ENCODE data around the gene SLC22A23.

Gene SLC22A23

GRCh38 chr6:3455569-3456394, 1.1 kb downstream of the SLC22A23 start:
- Histone ChIP-seq H2AFZ (ENCODE audit: low read depth, low read length) (no peak overlapping the region), H3K9ac (ENCODE audit: low read length) (peak overlapping the region; percentile 66)

GRCh38 chr6:3455147-3455568, 1.7 kb downstream of the SLC22A23 start:
- Histone ChIP-seq H3K4me1 (ENCODE audit: low read length) (peaks cover 36% of the 10 kb centered on the region), H3K9me3 (ENCODE audit: insufficient read depth, low read length) (no peaks in the 10 kb centered on the region), H3K27ac (ENCODE audit: low read length) (no peak overlapping the region), H3K9ac (ENCODE audit: low read length) (no peak overlapping the region), H3K79me2 (ENCODE audit: low read length) (no peaks in the 10 kb centered on the region), H2AFZ (ENCODE audit: low read depth, low read length) (no peak overlapping the region), H3K36me3 (replicated peaks; ENCODE audit: low read depth, low read length) (no peaks in the 10 kb centered on the region), H4K20me1 (ENCODE audit: insufficient read depth, low read length) (no peaks in the 10 kb centered on the region), H3K4me2 (ENCODE audit: low read length) (peak overlapping the region; percentile 94), H3K27me3 (ENCODE audit: low read depth, low read length) (peaks cover 15% of the 10 kb centered on the region; the same call in 1 of the 2 replicates), H3K4me3 (ENCODE audit: low read length) (peak overlapping the region; percentile 87)
- TF ChIP-seq EZH2phosphoT487 (IDR thresholded peaks at IDR 0.05; ENCODE audit: low read depth) (no peak), CTCF (IDR thresholded peaks at IDR 0.05; ENCODE audit: low read depth, low read length) (no peak)

More at GRCh38 chr6:3455569-3456394, 1.1 kb downstream of the SLC22A23 start:
- Histone ChIP-seq H3K4me1 (ENCODE audit: low read length) (peaks cover 30% of the 10 kb centered on the region), H3K4me3 (ENCODE audit: low read length) (peak overlapping the region; percentile 87), H3K4me2 (ENCODE audit: low read length) (peak overlapping the region; percentile 94), H4K20me1 (ENCODE audit: insufficient read depth, low read length) (no peaks in the 10 kb centered on the region), H3K27ac (ENCODE audit: low read length) (no peak overlapping the region), H3K79me2 (ENCODE audit: low read length) (no peaks in the 10 kb centered on the region), H3K36me3 (replicated peaks; ENCODE audit: low read depth, low read length) (no peaks in the 10 kb centered on the region), H3K9me3 (ENCODE audit: insufficient read depth, low read length) (no peaks in the 10 kb centered on the region), H3K27me3 (ENCODE audit: low read depth, low read length) (peaks cover 15% of the 10 kb centered on the region; the same call in 1 of the 2 replicates)
- no peak for TF ChIP-seq EZH2phosphoT487 (IDR thresholded peaks at IDR 0.05; ENCODE audit: low read depth)

GRCh38 chr6:3454273-3455010, 2.4 kb downstream of the SLC22A23 start:
- no peak overlapping the region for H2AFZ ChIP-seq (ENCODE audit: low read depth, low read length)
- H3K4me3 ChIP-seq (ENCODE audit: low read length), result peak overlapping the region; percentile 87
- no peak for TF ChIP-seq CTCF (IDR thresholded peaks at IDR 0.05; ENCODE audit: low read depth, low read length)
- no peak for TF ChIP-seq EZH2phosphoT487 (IDR thresholded peaks at IDR 0.05; ENCODE audit: low read depth)
- H3K4me2 ChIP-seq (ENCODE audit: low read length), result peak overlapping the region; percentile 94
- H3K36me3 ChIP-seq (replicated peaks; ENCODE audit: low read depth, low read length), result peaks cover 3% of the 10 kb centered on the region
- H4K20me1 ChIP-seq (ENCODE audit: insufficient read depth, low read length), result no peaks in the 10 kb centered on the region
- no peaks in the 10 kb centered on the region for H3K79me2 ChIP-seq (ENCODE audit: low read length)
- H3K27me3 ChIP-seq (ENCODE audit: low read depth, low read length), result peaks cover 15% of the 10 kb centered on the region; the same call in 1 of the 2 replicates
- H3K9me3 ChIP-seq (ENCODE audit: insufficient read depth, low read length), result no peaks in the 10 kb centered on the region
- no peak overlapping the region for H3K27ac ChIP-seq (ENCODE audit: low read length)
- H3K4me1 ChIP-seq (ENCODE audit: low read length), result peaks cover 42% of the 10 kb centered on the region
- no peak overlapping the region for H3K9ac ChIP-seq (ENCODE audit: low read length)

GRCh38 chr6:3453413-3454272, 3.2 kb downstream of the SLC22A23 start:
- peaks cover 9% of the 10 kb centered on the region; the same call in 1 of the 2 replicates for H3K27me3 ChIP-seq (ENCODE audit: low read depth, low read length)
- peaks cover 48% of the 10 kb centered on the region for H3K4me1 ChIP-seq (ENCODE audit: low read length)
- no peak overlapping the region for H2AFZ ChIP-seq (ENCODE audit: low read depth, low read length)
- H3K79me2 ChIP-seq (ENCODE audit: low read length), result 0 out of 2 replicates have a peak, but pooled peaks cover 6% of the 10 kb centered on the region
- H3K9ac ChIP-seq (ENCODE audit: low read length), result no peak overlapping the region
- H4K20me1 ChIP-seq (ENCODE audit: insufficient read depth, low read length), result no peaks in the 10 kb centered on the region
- no peak overlapping the region for H3K27ac ChIP-seq (ENCODE audit: low read length)
- H3K36me3 ChIP-seq (replicated peaks; ENCODE audit: low read depth, low read length), result peaks cover 6% of the 10 kb centered on the region
- no peak overlapping the region for H3K4me3 ChIP-seq (ENCODE audit: low read length)
- peak overlapping the region; percentile 94; the same call in 1 of the 2 replicates for H3K4me2 ChIP-seq (ENCODE audit: low read length)
- no peaks in the 10 kb centered on the region for H3K9me3 ChIP-seq (ENCODE audit: insufficient read depth, low read length)
- TF ChIP-seq EZH2phosphoT487 (IDR thresholded peaks at IDR 0.05; ENCODE audit: low read depth), result no peak
- peak; percentile 21; the same call in 1 of the 2 replicates for TF ChIP-seq CTCF (IDR thresholded peaks at IDR 0.05; ENCODE audit: low read depth, low read length)

All from OCI-LY3 (cell line).